Activated CD4-positive, alpha-beta T cell treated with anti-CD3 and anti-CD28 coated beads for 48 hours (primary cell): ENCODE results near the gene FOXF2.

Experiments used
- DNase-seq: peaks from one replicate; pipeline ENCODE4 v3.0.0-alpha.2; 2020

The FOXF2 gene

DNA sequence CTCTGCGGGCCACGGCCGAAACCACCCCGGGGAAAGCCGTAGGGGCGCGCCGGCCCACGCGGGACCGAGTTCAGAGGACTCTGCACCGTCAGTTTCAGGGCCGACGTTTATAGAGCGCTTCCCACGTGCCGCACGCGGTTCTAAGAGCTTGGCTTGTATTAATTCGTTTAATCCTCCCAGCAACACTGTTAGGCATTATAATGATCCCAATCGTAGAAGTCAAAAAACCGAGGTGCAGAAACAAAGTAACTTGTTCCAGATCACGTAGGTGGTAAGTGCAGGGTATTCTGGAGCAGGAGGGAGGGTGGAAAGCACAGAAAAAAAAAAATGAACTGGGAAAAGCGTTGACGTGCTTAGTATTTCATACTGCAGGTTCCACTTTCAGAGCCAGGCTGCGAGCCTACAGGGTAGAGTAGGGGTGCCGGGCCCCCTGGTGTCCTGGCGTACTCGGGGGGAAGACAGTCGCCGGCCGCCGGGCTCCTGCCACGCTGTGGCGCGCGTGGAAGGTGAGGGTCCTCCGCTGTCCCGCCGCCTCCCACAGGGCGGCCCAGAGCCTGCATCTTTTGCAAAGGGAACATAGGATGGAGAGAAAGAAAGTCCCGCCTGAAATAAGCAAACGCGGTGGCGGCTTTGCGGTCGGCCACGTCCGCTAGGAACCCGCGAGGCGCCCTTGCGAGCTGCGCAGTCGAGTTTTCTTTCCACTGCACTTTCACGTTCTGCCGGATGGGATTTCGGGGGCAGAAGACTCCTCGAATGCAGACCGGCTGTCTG is 10.2 kb upstream of the FOXF2 start:
- no peak for DNase-seq

GRCh38 chr6:1379788-1380147 is 9.6 kb upstream of the FOXF2 start:
- no peak for DNase-seq

DNA sequence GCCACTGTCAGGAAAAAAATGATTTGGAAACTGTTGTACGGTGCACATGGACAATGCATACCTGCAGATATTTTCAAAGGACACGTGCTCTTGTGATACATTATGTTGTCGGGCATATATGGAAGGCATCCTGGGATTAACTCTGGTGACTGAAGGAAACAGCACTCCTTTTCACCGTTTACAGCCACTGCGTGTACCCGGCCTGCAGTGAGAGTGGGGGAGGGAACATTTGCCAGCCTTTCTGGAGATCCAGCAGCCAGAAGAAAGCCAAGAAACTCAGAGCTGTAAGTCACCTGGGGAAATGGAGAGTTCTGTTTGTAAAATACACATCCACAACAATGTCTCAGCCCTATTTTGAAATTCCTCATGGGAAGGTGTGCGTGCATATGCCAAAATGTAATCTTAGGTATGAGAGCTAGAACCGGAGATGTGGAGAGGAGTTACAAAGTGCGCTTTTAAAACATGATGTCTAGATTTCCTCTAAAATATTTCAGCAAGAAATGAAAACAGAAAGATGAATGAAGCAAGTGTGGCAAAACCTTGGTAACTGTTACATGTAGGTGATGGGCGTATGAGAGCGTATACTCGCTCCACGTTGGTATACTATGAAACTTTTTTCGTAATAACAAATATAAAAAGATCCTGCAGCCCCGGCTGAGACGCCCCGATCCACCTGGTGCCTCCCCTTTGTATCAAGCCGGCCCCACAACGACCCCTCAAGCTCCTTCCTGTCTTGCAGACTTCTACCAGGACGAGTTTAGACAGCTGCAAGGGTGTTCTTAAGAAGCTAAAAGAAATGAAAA is 8.6 kb upstream of the FOXF2 start:
- DNase-seq: no peak

GRCh38 chr6:1381481-1382330 is 7.7 kb upstream of the FOXF2 start:
- peak; percentile 75 for DNase-seq

DNA sequence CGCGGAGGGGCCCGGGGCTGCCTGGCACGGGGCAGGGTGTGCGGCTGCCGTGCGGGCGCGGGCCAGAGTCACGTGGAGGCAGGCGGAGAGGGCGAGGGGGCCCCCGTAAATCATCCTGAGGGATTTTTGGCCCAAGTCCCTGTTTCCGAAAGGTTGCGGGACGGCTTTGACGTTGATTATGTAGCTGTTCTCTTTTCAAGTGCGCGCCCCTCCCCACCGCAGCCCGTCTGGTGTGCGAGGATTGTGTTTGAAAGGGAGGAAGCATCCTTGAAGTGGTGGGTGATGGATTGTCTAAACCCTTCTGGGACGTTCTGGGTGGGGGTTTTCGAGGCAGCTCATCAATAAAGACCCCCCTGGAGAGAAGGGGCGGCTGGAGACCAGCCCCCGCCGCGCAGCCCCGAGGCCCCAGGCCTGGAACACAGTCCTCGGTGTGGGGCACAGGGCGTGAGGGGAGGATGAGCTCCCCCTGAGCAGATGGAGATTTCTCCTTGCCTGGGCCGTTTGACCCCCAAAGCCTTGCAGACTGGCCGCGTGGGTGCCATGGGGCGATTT is 7.0 kb upstream of the FOXF2 start:
- DNase-seq: no peak

- DNase-seq: no peak
These were observed 6.3 kb upstream of the FOXF2 start for GRCh38 chr6:1382883-1383728.

DNA sequence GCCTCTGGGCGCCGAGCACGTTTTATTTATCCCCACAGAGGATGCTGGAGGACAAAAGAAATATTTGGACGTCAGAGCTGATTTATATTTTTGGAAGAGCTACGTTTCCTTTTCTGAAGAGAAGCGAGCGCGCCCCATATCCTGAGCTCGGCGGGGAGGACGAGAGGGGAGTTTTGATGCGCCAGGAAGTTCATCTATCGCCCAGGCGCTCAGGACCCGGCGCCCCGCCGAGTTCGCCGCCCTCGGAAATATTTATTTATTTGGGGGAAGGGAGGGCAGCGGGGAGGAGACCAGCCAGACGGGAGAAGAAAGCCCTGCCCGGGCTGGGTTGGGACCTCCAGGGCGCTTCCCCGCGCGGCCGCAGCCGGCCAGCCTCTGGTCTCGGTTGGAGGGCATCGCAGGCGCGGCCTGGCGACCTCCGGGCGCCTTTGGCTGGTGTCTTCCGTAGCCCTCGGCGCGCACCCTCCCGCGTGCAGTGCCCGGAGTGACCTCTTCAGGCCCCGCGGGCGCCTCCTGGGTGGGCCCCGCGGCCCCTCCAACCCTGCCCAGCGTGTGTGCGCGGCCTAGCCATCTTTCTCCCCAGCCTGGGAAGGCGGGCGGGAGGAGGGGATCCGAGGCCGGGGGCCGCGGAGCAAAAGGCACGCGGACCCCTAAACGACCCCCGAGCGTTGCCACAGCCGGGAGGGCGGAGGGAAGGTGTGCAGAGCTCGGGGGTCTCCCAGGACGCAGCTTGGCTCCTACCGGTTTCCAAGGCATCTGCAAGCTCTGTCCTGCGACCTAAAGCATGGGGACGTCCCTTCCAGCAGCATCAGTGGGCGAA is 5.4 kb upstream of the FOXF2 start:
- DNase-seq: no peak

DNA sequence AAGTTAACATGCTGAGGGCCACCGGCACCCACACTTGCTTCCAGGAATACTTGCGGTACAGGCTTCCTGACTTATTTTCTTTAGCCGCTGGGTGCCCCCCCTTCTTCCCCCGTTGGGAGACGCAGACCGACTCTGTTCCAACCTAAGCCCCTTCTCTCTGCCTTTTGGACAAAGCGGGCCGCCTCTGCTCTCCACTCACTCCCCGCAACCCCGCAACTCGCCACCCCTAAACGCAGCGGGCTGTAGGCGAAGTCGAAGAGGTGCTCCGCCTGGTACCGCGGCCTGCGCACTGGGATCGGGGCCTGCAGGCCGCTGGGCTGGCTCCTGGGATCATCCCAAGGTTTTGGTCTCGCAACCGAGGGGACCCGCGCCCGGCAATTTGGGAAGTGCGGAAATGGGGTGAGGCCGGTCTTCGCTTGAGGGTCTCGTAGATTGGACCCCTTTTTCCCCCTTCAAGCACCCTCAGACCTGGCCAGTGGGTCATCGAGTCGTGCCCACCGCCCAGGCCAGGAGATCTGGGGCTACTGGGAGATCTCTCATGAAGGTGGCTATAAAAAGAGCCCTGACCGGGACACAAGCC is 4.7 kb upstream of the FOXF2 start:
- no peak for DNase-seq

GRCh38 chr6:1385129-1386037 is 4.0 kb upstream of the FOXF2 start:
- DNase-seq: no peak

DNA sequence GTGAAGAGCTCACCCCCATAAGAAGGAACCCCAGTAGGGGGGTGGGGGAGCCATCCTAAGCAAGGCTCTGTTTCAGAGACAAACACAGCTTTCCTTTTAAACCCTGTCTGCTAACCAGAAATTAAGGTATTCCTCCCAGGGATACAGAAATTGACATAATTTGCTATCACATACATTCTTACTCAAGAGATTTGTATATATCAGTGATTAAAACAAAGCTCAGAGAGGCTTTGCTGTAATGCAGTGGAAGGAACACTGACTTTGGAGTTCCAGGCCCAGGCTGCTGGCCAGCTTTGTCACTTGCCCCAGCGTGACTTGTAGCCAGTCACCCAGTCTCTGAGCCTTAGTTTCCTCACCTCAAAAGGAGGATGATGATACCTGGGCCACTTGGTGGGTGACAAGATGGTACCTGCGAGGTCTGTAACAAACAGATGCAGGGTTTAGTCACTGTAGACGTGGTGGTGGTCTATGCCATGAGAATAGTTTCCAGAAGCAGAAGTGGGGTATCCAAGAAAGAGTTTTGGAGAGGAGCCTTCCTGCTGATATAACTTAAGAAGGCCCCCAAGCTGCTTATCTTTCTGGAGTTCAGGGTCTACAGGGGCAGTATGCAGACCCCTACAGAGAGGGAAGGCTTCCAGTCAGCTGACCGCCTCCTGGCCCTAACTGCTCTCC is 3.2 kb upstream of the FOXF2 start:
- no peak for DNase-seq

GRCh38 chr6:1387538-1387875 is 1.9 kb upstream of the FOXF2 start:
- DNase-seq: no peak

GRCh38 chr6:1387876-1388629 is 1.3 kb upstream of the FOXF2 start:
- DNase-seq: no peak

GRCh38 chr6:1388630-1389368 is 577 bp upstream of the FOXF2 start:
- no peak for DNase-seq

DNA sequence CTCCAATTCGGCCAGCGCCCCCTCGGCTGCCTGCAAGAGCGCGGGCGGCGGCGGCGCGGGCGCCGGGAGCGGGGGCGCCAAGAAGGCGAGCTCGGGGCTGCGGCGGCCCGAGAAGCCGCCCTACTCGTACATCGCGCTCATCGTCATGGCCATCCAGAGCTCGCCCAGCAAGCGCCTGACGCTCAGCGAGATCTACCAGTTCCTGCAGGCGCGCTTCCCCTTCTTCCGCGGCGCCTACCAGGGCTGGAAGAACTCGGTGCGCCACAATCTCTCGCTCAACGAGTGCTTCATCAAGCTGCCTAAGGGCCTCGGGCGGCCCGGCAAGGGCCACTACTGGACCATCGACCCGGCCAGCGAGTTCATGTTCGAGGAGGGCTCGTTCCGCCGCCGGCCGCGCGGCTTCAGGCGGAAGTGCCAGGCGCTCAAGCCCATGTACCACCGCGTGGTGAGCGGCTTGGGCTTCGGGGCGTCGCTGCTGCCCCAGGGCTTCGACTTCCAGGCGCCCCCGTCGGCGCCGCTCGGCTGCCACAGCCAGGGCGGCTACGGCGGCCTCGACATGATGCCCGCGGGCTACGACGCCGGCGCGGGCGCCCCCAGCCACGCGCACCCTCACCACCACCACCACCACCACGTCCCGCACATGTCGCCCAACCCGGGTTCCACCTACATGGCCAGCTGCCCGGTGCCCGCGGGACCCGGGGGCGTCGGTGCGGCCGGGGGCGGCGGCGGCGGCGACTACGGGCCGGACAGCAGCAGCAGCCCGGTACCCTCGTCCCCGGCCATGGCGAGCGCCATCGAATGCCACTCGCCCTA is 963 bp downstream of the FOXF2 start:
- DNase-seq: no peak

- DNase-seq: no peak
These were observed 1.8 kb downstream of the FOXF2 start for GRCh38 chr6:1390946-1391799.

- DNase-seq: no peak
These were observed 2.5 kb downstream of the FOXF2 start for GRCh38 chr6:1391800-1392309.
